ENCODE results near the gene ARPC5. TPM values are rescaled to one million over a fixed set of nuclear protein-coding genes. Genes with fewer than 3 reads are reported as not detected.
"Not testable (repeated sequence)": the region's sequence is repeated elsewhere in the genome, so short reads cannot be mapped to it uniquely, and the experiment has no call there.

Gene ARPC5
- 663 TPM for total RNA-seq (2013)
- polyA plus RNA-seq: 1,000 to 10,000 TPM in 2 of 3 donors, 100 to 1,000 TPM in 1; 110 to 1,089 (median 1,064) TPM
- polyA minus RNA-seq: 47.2 and 88.6 TPM in 2 replicates
- 271 to 463 (median 359) reads per million in 11 experiments for total RNA-seq

- peaks cover 26 to 48% of the 10 kb centered on the region in 2 donors for H3K4me1 ChIP-seq (ENCODE audit: control insufficient read depth in 1 of 2, insufficient read depth in 2 of 2, low read length in 2 of 2)
- peak within 1 kb of the TSS; percentile 97 for H3K4me2 ChIP-seq (replicated peaks; ENCODE audit: extremely low read depth, low read length, poor library complexity, severe bottlenecking)
- H3K27ac Mint-ChIP-seq: peak within 1 kb of the TSS; percentile 97 to 100 (median 100)
- peak; percentile 98 to 99 (median 98) for DNase-seq
- H3K9ac ChIP-seq (ENCODE audit: insufficient read depth, low read length, poor library complexity, severe bottlenecking): peak within 1 kb of the TSS; percentile 97
- WGBS (ENCODE audit: insufficient coverage): under 1% methylated on average over 65 of the region's 65 CpGs
- no peaks in the 10 kb centered on the region for H3K9me3 ChIP-seq (replicated peaks in 1 of 2; ENCODE audit: control insufficient read depth in 1 of 2, insufficient read depth in 1 of 2, low read length in 2 of 2)
- peaks cover 8 to 23% of the 10 kb centered on the region in 2 donors for H3K36me3 Mint-ChIP-seq
- peak within 1 kb of the TSS; percentile 85 for H2AFZ ChIP-seq (ENCODE audit: insufficient read depth, low read depth, low read length, poor library complexity, severe bottlenecking)
- peaks cover 41% of the 10 kb centered on the region for H4K20me1 ChIP-seq (ENCODE audit: insufficient read depth, low read length)
- H3K4me3 ChIP-seq (replicated peaks in 1 of 3; ENCODE audit: low read depth in 2 of 3, low read length in 3 of 3): peak within 1 kb of the TSS; percentile 88 to 98 (median 95)
- H3K27me3 Mint-ChIP-seq (ENCODE audit: low read depth in 3 of 3): peaks cover 3 to 7% (median 5%) of the 10 kb centered on the region in 3 donors
- TF ChIP-seq CTCF (IDR thresholded peaks at IDR 0.05): no peak
- peak within 1 kb of the TSS; percentile 100 for H3K4me3 Mint-ChIP-seq
- H3K9me3 Mint-ChIP-seq: peaks cover 0 to 2% (median 0%) of the 10 kb centered on the region in 7 donors
- peaks cover 6 to 22% of the 10 kb centered on the region in 2 donors for H3K36me3 ChIP-seq (replicated peaks in 1 of 2; ENCODE audit: control insufficient read depth in 1 of 2, insufficient read depth in 2 of 2, low read length in 2 of 2)
- H3K27me3 ChIP-seq (ENCODE audit: control insufficient read depth in 2 of 2, insufficient read depth in 2 of 2, low read length in 2 of 2): no peaks in the 10 kb centered on the region
- H3K79me2 ChIP-seq (ENCODE audit: insufficient read depth, low read length): peaks cover 49% of the 10 kb centered on the region
- intact Hi-C loops (cut with micrococcal nuclease): loop anchor here in 1 of 2 donors (5.0 kb wide), 1 partner anchor 163 kb away; the partner anchor contains the start of gene SMG7
- peaks cover 35% of the 10 kb centered on the region for H3K4me1 Mint-ChIP-seq
- peak within 1 kb of the TSS; percentile 91 to 97 for H3K27ac ChIP-seq (ENCODE audit: low read depth in 1 of 2, low read length in 2 of 2)
These were observed at the start of gene ARPC5 for GRCh38 chr1:183635606-183636333. Gene ARPC5 (minus strand): TSS chr1:183635783. CDS start chr1:183635659, 124 bp downstream.

- Mint-ChIP-seq H3K4me3 (no peak overlapping the region), H3K4me1 (no peaks in the 10 kb centered on the region), H3K9me3 (no peaks in the 10 kb centered on the region), H3K27ac (no peak overlapping the region), H3K36me3 (no peaks in the 10 kb centered on the region), H3K27me3 (ENCODE audit: low read depth in 3 of 3) (peaks cover 0 to 9% (median 0%) of the 10 kb centered on the region in 3 donors)
- Histone ChIP-seq H3K4me1 (ENCODE audit: control insufficient read depth in 1 of 2, insufficient read depth in 2 of 2, low read length in 2 of 2) (no peaks in the 10 kb centered on the region), H3K9me3 (replicated peaks in 1 of 2; ENCODE audit: control insufficient read depth in 1 of 2, insufficient read depth in 1 of 2, low read length in 2 of 2) (no peaks in the 10 kb centered on the region), H3K79me2 (ENCODE audit: insufficient read depth, low read length) (no peaks in the 10 kb centered on the region), H3K36me3 (replicated peaks in 1 of 2; ENCODE audit: control insufficient read depth in 1 of 2, insufficient read depth in 2 of 2, low read length in 2 of 2) (no peaks in the 10 kb centered on the region), H3K27ac (ENCODE audit: low read depth in 1 of 2, low read length in 2 of 2) (no peak overlapping the region), H2AFZ (ENCODE audit: insufficient read depth, low read depth, low read length, poor library complexity, severe bottlenecking) (no peak overlapping the region), H4K20me1 (ENCODE audit: insufficient read depth, low read length) (no peaks in the 10 kb centered on the region), H3K4me3 (replicated peaks in 1 of 3; ENCODE audit: low read depth in 2 of 3, low read length in 3 of 3) (no peak overlapping the region), H3K9ac (ENCODE audit: insufficient read depth, low read length, poor library complexity, severe bottlenecking) (no peak overlapping the region), H3K27me3 (ENCODE audit: control insufficient read depth in 2 of 2, insufficient read depth in 2 of 2, low read length in 2 of 2) (no peaks in the 10 kb centered on the region), H3K4me2 (replicated peaks; ENCODE audit: extremely low read depth, low read length, poor library complexity, severe bottlenecking) (no peak overlapping the region)
- DNase-seq: peak; percentile 38 to 66 (median 47)
- intact Hi-C loops (cut with micrococcal nuclease): no loop called here
- TF ChIP-seq CTCF (IDR thresholded peaks at IDR 0.05): peak; percentile 87
- WGBS (ENCODE audit: insufficient coverage): no CpG with 5 or more reads among the region's 3 CpGs
These were observed 49.6 kb upstream of the ARPC5 start for GRCh38 chr1:183685112-183685713.

- H3K27me3 ChIP-seq (ENCODE audit: control insufficient read depth in 2 of 2, insufficient read depth in 2 of 2, low read length in 2 of 2); H3K36me3 Mint-ChIP-seq; H3K4me3 ChIP-seq (replicated peaks in 1 of 3; ENCODE audit: low read depth in 2 of 3, low read length in 3 of 3); H3K79me2 ChIP-seq (ENCODE audit: insufficient read depth, low read length); intact Hi-C loops (cut with micrococcal nuclease); H3K4me3 Mint-ChIP-seq; H3K4me1 Mint-ChIP-seq; H3K4me1 ChIP-seq (ENCODE audit: control insufficient read depth in 1 of 2, insufficient read depth in 2 of 2, low read length in 2 of 2); H4K20me1 ChIP-seq (ENCODE audit: insufficient read depth, low read length); H2AFZ ChIP-seq (ENCODE audit: insufficient read depth, low read depth, low read length, poor library complexity, severe bottlenecking); H3K27ac Mint-ChIP-seq; H3K36me3 ChIP-seq (replicated peaks in 1 of 2; ENCODE audit: control insufficient read depth in 1 of 2, insufficient read depth in 2 of 2, low read length in 2 of 2); H3K4me2 ChIP-seq (replicated peaks; ENCODE audit: extremely low read depth, low read length, poor library complexity, severe bottlenecking); H3K9me3 ChIP-seq (replicated peaks in 1 of 2; ENCODE audit: control insufficient read depth in 1 of 2, insufficient read depth in 1 of 2, low read length in 2 of 2); DNase-seq; H3K9ac ChIP-seq (ENCODE audit: insufficient read depth, low read length, poor library complexity, severe bottlenecking); H3K27ac ChIP-seq (ENCODE audit: low read depth in 1 of 2, low read length in 2 of 2); H3K9me3 Mint-ChIP-seq: not testable (repeated sequence)
- no CpG with 5 or more reads among the region's 4 CpGs for WGBS (ENCODE audit: insufficient coverage)
- H3K27me3 Mint-ChIP-seq (ENCODE audit: low read depth in 3 of 3): peaks cover 0 to 10% (median 7%) of the 10 kb centered on the region in 3 donors
These were observed 43.8 kb upstream of the ARPC5 start for GRCh38 chr1:183679363-183679762.

Data from CD14-positive monocyte (primary cell).